Calu3 (cell line): ENCODE data around the gene HIGD1A. TPM values are rescaled to one million over a fixed set of nuclear protein-coding genes. Genes with fewer than 3 reads are reported as not detected.

Experiments
- BruUV-seq: library from RNA; stranded (reverse); fragments of 400-500 nt; replicated peaks from 2 replicates; lab custom pipeline; 2021; lab: Mats Ljungman, UMichigan
- CTCF ChIA-PET: fragments of 300-600 bp; sonication (Branson Sonifier 250); formaldehyde crosslinking; loops from one replicate; lab custom pipeline; 2022; ENCODE audit warnings: antibody characterized with exemption; lab: Charles Lee
- DNase-seq: peaks from one replicate; pipeline ENCODE4 v3.0.0; 2022
- H3K27ac Mint-ChIP-seq: one replicate; pipeline ENCODE4 v1.8.0; 2022; ENCODE audit warnings: mixed read lengths; ENCODE audit not compliant: unreplicated experiment
- H3K27me3 Mint-ChIP-seq: one replicate; pipeline ENCODE4 v1.8.0; 2022; ENCODE audit warnings: mixed read lengths; ENCODE audit not compliant: unreplicated experiment
- H3K36me3 Mint-ChIP-seq: one replicate; pipeline ENCODE4 v1.8.0; 2022; ENCODE audit warnings: mild to moderate bottlenecking, moderate library complexity, mixed read lengths; ENCODE audit not compliant: insufficient read depth, unreplicated experiment
- H3K4me1 Mint-ChIP-seq: one replicate; pipeline ENCODE4 v1.8.0; 2022; ENCODE audit warnings: mild to moderate bottlenecking, low read depth, mixed read lengths; ENCODE audit not compliant: unreplicated experiment
- H3K4me3 Mint-ChIP-seq: one replicate; pipeline ENCODE4 v1.8.0; 2022; ENCODE audit warnings: mild to moderate bottlenecking, low read depth, moderate library complexity, mixed read lengths; ENCODE audit not compliant: unreplicated experiment
- H3K9me3 Mint-ChIP-seq: one replicate; pipeline ENCODE4 v1.8.0; 2022; ENCODE audit warnings: low read depth, mixed read lengths; ENCODE audit not compliant: unreplicated experiment
- CTCF ChIP-seq: fragments of 200-600 bp; IDR thresholded peaks from one replicate; pipeline ENCODE4 v1.8.0; 2022; ENCODE audit warnings: antibody characterized with exemption; ENCODE audit not compliant: unreplicated experiment
- intact Hi-C: fragments of 100-400 bp; cut with micrococcal nuclease; formaldehyde crosslinking; loops from one replicate; pipeline ENCODE4 v1.10.0; 2022; ENCODE audit not compliant: unreplicated experiment
- total RNA-seq: library from RNA; stranded (reverse); gene quantifications from 2 replicates; pipeline ENCODE4 v1.2.3, GENCODE V29; 2022

Gene HIGD1A
- total RNA-seq, 1 experiment from 2014 or later: 88.1 TPM

GRCh38 chr3:42807929-42808328 is 3.6 kb upstream of the HIGD1A start:
- no TSS peak for BruUV-seq
- no peak for DNase-seq

GRCh38 chr3:42805141-42805821 is 991 bp upstream of the HIGD1A start:
- intact Hi-C loops: no loop called here
- no TSS peak for BruUV-seq
- peaks cover 24% of the 10 kb centered on the region for H3K4me1 Mint-ChIP-seq
- no peaks in the 10 kb centered on the region for H3K27me3 Mint-ChIP-seq
- CTCF ChIA-PET: interaction anchor here (0.7 to 1.3 kb wide), 3 partner anchors 26 to 76 kb away, joined by 3 to 5 read pairs (median 3); no protein-coding TSS in a partner anchor
- TF ChIP-seq CTCF: no peak
- peaks cover 30% of the 10 kb centered on the region for H3K36me3 Mint-ChIP-seq
- peak overlapping the region; percentile 94 for H3K4me3 Mint-ChIP-seq
- DNase-seq: peak; percentile 27
- no peak overlapping the region for H3K27ac Mint-ChIP-seq
- no peaks in the 10 kb centered on the region for H3K9me3 Mint-ChIP-seq

More at GRCh38 chr3:42807929-42808328, 3.6 kb upstream of the HIGD1A start:
- intact Hi-C loops: no loop called here
- peaks cover 41% of the 10 kb centered on the region for H3K4me1 Mint-ChIP-seq
- CTCF ChIA-PET: interaction anchor here (0.5 kb wide), 1 partner anchor 298 kb away, joined by 5 read pairs; no protein-coding TSS in a partner anchor
- H3K9me3 Mint-ChIP-seq: no peaks in the 10 kb centered on the region
- no peaks in the 10 kb centered on the region for H3K27me3 Mint-ChIP-seq
- TF ChIP-seq CTCF: no peak
- H3K27ac Mint-ChIP-seq: no peak overlapping the region
- H3K36me3 Mint-ChIP-seq: peaks cover 28% of the 10 kb centered on the region
- no peak overlapping the region for H3K4me3 Mint-ChIP-seq

- intact Hi-C loops: no loop called here
- TSS peak; percentile 93 for BruUV-seq
- CTCF ChIA-PET: interaction anchor here (0.7 to 1.3 kb wide), 4 partner anchors 16 to 76 kb away, joined by 3 to 5 read pairs (median 3); no protein-coding TSS in a partner anchor
These were observed 492 bp upstream of the HIGD1A start for GRCh38 chr3:42804831-42805132.

GRCh38 chr3:42803414-42804105 is 730 bp downstream of the HIGD1A start:
- Mint-ChIP-seq H3K4me1 (peaks cover 9% of the 10 kb centered on the region), H3K4me3 (peak overlapping the region; percentile 94), H3K9me3 (no peaks in the 10 kb centered on the region), H3K27me3 (no peaks in the 10 kb centered on the region), H3K27ac (peak overlapping the region; percentile 91), H3K36me3 (peaks cover 30% of the 10 kb centered on the region)
- CTCF ChIA-PET: interaction anchor here (0.5 to 2.1 kb wide), 3 partner anchors 11 to 78 kb away, joined by 3 to 8 read pairs (median 3); no protein-coding TSS in a partner anchor
- TF ChIP-seq CTCF: no peak
- peak; percentile 34 for DNase-seq
- intact Hi-C loops: no loop called here
- no TSS peak for BruUV-seq

More at GRCh38 chr3:42804831-42805132, 492 bp upstream of the HIGD1A start:
- Mint-ChIP-seq H3K27ac (no peak overlapping the region), H3K4me1 (peaks cover 19% of the 10 kb centered on the region), H3K36me3 (peaks cover 30% of the 10 kb centered on the region), H3K9me3 (no peaks in the 10 kb centered on the region), H3K27me3 (no peaks in the 10 kb centered on the region), H3K4me3 (peak overlapping the region; percentile 94)
- no peak for TF ChIP-seq CTCF
- DNase-seq: no peak
